Heart right ventricle (tissue), 16 donors: Measurements from ENCODE around the gene CD247. TPM values are rescaled to one million over a fixed set of nuclear protein-coding genes. Genes with fewer than 3 reads are reported as not detected.

ENCODE experiments used
- ATAC-seq, 8 donors: fragments of 200-7000 bp; cut with Tn5 transposase; one replicate each; pipeline ENCODE4 v1.9.1; 2020; ENCODE audit warnings: mild to moderate bottlenecking in 8 of 8, moderate library complexity in 8 of 8, moderate number of reproducible peaks in 1 of 8
- DNase-seq, 2 donors: peaks; one replicate each; pipeline ENCODE4 v3.0.0-alpha.2; 2020
- H3K27ac ChIP-seq, 10 donors: fragments of 200-600 bp; sonication (generic) in 2 of 10; one replicate each; pipeline versions ENCODE4 v1.5.0 to v1.8.0; 2020 to 2022; ENCODE audit warnings: mild to moderate bottlenecking in 3 of 10
- H3K27me3 ChIP-seq, 7 donors: fragments of 200-600 bp; one replicate each; pipeline ENCODE4 v1.8.0; 2021 to 2022; ENCODE audit warnings: mild to moderate bottlenecking in 2 of 7
- H3K36me3 ChIP-seq, 9 donors: fragments of 200-600 bp; sonication (generic) in 1 of 9; one replicate each; pipeline versions ENCODE4 v1.5.0 to v1.8.0; 2020 to 2022; ENCODE audit warnings: mild to moderate bottlenecking in 2 of 9
- H3K4me1 ChIP-seq, 9 donors: fragments of 200-600 bp; sonication (generic) in 1 of 9; one replicate each; pipeline versions ENCODE4 v1.5.0 to v1.8.0; 2020 to 2022; ENCODE audit warnings: mild to moderate bottlenecking in 4 of 9
- H3K4me3 ChIP-seq, 10 donors: fragments of 200-600 bp; sonication (generic) in 2 of 10; one replicate each; pipeline versions ENCODE4 v1.5.0 to v1.8.0; 2020 to 2022; ENCODE audit warnings: mild to moderate bottlenecking in 7 of 10, moderate library complexity in 2 of 10
- H3K9me3 ChIP-seq, 11 donors: fragments of 200-600 bp in 10 of 11; sonication (generic) in 2 of 11; one replicate each; pipeline versions ENCODE4 v1.5.0 to v1.8.0; 2013 to 2022; ENCODE audit warnings: mild to moderate bottlenecking in 2 of 11, control low read depth in 1 of 11, moderate library complexity in 1 of 11
- CTCF ChIP-seq, 9 donors: fragments of 200-600 bp; sonication (generic) in 2 of 9; IDR thresholded peaks; one replicate each; pipeline versions ENCODE4 v1.5.0 to v1.8.0; 2021 to 2022; ENCODE audit warnings: antibody characterized with exemption in 9 of 9, mild to moderate bottlenecking in 5 of 9, moderate library complexity in 1 of 9
- WGBS, 2 donors: extraction: QIAGEN DNeasy Blood & Tissue Kit; methylation state at CpG; one replicate each; pipeline ENCODE4 v1.1.7; 2013; ENCODE audit warnings: inconsistent platforms in 1 of 2; 5-methylcytosine and 5-hydroxymethylcytosine counted together
- intact Hi-C, 10 donors: fragments of 100-400 bp; cut with DNase I; formaldehyde crosslinking; loops; one replicate each; pipeline versions ENCODE4 v1.11.1 to v1.14.2; 2022
- polyA plus RNA-seq, 2 donors: library from polyadenylated mRNA; stranded (reverse); fragments of 200-250 nt; gene quantifications; one replicate each; pipeline ENCODE4 v1.2.3, GENCODE V29; 2013
- total RNA-seq, 10 donors: library from RNA; stranded (reverse); fragmentation: NEBNext Ultra II Directional in 3 of 10; extraction: Animal tissue kit (Norgen Biotek cat#: 25700) in 3 of 10; gene quantifications; one replicate each; pipeline versions ENCODE4 v1.2.1 to v1.2.4, GENCODE V29; 2021 to 2023
- donor health status: Arrhythmogenic right ventricular cardiomyopathy.
- donor health status: ischemic (EF 13 %, LVEDD 7.1; RV severe dilation, severe dysfunction).
- donor health status: healthy with polysubstance abuse.
- donor health status: DM: no; HTN: yes; CAD: no.
- donor health status: DM: no; HTN: no; CAD: no.
- donor health status: ischemic (EF 25% LVEDD 6.9; RV normal size, moderate dysfunction).
- donor health status: ischemic (EF 25% LVEDD 5.7; RV mildly dilated, moderate dysfunction).
- donor health status: healthy.
- donor health status: DM: yes; HTN: yes; CAD: no.
- donor health status: Ischemic cardiomyopathy.
- donor health status: ischemic (EF 35%, LVEDD 5.7; RV mildly dilated, moderate dysfunction).
- donor health status: nonischemic (EF 11% LVEDD 7.7; RV severe dilation, severe dysfunction).
- donor health status: DM: yes; HTN: yes; CAD: no.
- donor health status: PGD.
- donor health status: ischemic (EF 29% LVEDD 5.4; RV normal size, mild dysfunction).
- donor health status: nonischemic (EF 23%, LVEDD 6.1; RV moderate dilation, normal function).

Gene CD247
- total and polyA plus RNA-seq, 12 donors, result 0.31 to 6.5 (median 0.66) TPM; not detected in 1

- no peak for TF ChIP-seq CTCF (IDR thresholded peaks at IDR 0.05)
- intact Hi-C loops, result loop anchor here in 1 of 10 donors (5.0 kb wide), 1 partner anchor 81 kb away; no protein-coding TSS in a partner anchor
- H3K36me3 ChIP-seq, result no peaks in the 10 kb centered on the region
- DNase-seq (no peak), ATAC-seq (no peak)
- WGBS, 2 donors, result 94 to 96% methylated on average over 5 of the region's 5 CpGs
- H3K27me3 ChIP-seq, result peaks cover 0 to 13% (median 0%) of the 10 kb centered on the region in 7 donors
- no peak overlapping the region for H3K4me3 ChIP-seq
- H3K9me3 ChIP-seq, result no peaks in the 10 kb centered on the region
- H3K27ac ChIP-seq, result peak overlapping the region in 1 of 10 donors; percentile 34
- peaks cover 0 to 25% (median 6%) of the 10 kb centered on the region in 9 donors for H3K4me1 ChIP-seq
Measured at GRCh38 chr1:167450843-167451242, 67.5 kb downstream of the CD247 start.

DNA sequence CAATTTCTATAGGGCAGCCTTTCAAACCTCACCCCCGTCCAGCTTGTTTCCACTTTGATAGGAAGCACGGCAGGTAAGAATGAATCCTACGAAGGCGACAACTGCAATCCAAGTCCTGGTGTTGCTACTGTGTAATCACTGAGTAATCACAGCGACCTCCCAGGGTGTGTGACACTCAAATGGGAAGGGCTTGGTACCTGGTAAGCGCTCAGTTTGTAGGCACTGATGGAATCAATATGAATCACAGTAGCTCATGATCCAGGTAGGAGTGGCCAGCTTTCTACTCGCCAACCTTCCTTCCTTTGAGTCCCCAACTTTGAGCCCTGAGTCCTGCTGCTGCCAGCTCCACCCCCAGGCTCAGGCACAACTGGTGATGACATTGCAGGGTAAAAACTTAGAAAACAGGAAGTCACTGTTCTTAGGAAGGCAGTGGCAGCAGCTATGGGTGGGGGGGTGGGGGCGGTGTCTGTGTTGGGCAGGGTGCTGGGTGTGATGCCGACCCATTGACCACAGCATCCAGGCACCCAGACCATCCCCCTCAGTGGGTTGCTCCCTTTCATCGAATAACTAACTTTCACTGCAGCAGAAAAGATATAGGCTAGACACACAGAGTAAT lies 70.7 kb downstream of the CD247 start:
- ATAC-seq (peak in 5 of 8 donors; percentile 49 to 63 (median 54)), DNase-seq (no peak)
- WGBS, 2 donors, result 56 to 62% methylated on average over 10 of the region's 10 CpGs
- TF ChIP-seq CTCF (IDR thresholded peaks at IDR 0.05), result no peak
- H3K36me3 ChIP-seq, result no peaks in the 10 kb centered on the region
- H3K9me3 ChIP-seq, result no peaks in the 10 kb centered on the region
- intact Hi-C loops, result loop anchor here in 3 of 10 donors (10.0 kb wide), 1 partner anchor 87 kb away; no protein-coding TSS in a partner anchor
- peaks cover 0 to 19% (median 0%) of the 10 kb centered on the region in 7 donors for H3K27me3 ChIP-seq
- peak overlapping the region in 1 of 10 donors; percentile 60 for H3K27ac ChIP-seq
- H3K4me3 ChIP-seq, result peak overlapping the region in 1 of 10 donors; percentile 23
- peaks cover 0 to 15% (median 0%) of the 10 kb centered on the region in 9 donors for H3K4me1 ChIP-seq

DNA sequence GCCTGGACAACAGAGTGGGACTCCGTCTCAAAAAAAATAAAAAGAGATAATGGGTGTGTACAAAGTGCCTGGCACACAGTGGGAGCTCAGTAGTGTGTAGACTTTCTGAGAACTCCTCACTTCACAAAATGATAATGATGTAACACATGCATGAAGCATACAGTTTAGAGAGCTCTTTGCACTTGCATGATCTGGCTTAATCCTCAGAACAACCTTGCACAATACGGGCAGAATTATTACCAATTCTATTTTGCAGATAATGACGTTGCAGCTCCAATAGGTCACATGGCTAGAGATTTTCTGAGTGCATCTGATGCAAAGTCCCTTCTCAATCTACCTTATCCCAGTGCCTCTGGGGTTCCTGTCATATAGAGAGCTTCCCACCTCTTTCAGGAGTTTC lies 71.4 kb downstream of the CD247 start:
- H3K27me3 ChIP-seq, result peaks cover 0 to 19% (median 0%) of the 10 kb centered on the region in 7 donors
- H3K27ac ChIP-seq, result peak overlapping the region in 1 of 10 donors; percentile 46
- TF ChIP-seq CTCF (IDR thresholded peaks at IDR 0.05), result no peak
- H3K4me3 ChIP-seq, result peak overlapping the region in 1 of 10 donors; percentile 23
- intact Hi-C loops, result loop anchor here in 3 of 10 donors (10.0 kb wide), 1 partner anchor 88 kb away; no protein-coding TSS in a partner anchor
- ATAC-seq (no peak), DNase-seq (no peak)
- H3K9me3 ChIP-seq, result no peaks in the 10 kb centered on the region
- 75 to 76% methylated on average over 3 of the region's 3 CpGs for WGBS, 2 donors
- H3K36me3 ChIP-seq, result no peaks in the 10 kb centered on the region
- H3K4me1 ChIP-seq, result peaks cover 0 to 19% (median 0%) of the 10 kb centered on the region in 9 donors

- 90 to 91% methylated on average over 5 of the region's 5 CpGs for WGBS, 2 donors
- Histone ChIP-seq H3K4me3 (no peak overlapping the region), H3K36me3 (no peaks in the 10 kb centered on the region), H3K4me1 (peaks cover 0 to 33% (median 9%) of the 10 kb centered on the region in 9 donors), H3K9me3 (no peaks in the 10 kb centered on the region), H3K27me3 (peaks cover 0 to 25% (median 9%) of the 10 kb centered on the region in 7 donors), H3K27ac (no peak overlapping the region)
- no peak for TF ChIP-seq CTCF (IDR thresholded peaks at IDR 0.05)
- intact Hi-C loops, result loop anchor here in 8 of 10 donors (2.0 to 10.0 kb wide), 9 partner anchors 41 to 379 kb away; no protein-coding TSS in a partner anchor
- DNase-seq, result no peak
- ATAC-seq, result no peak
Measured at GRCh38 chr1:167443757-167444156, 74.6 kb downstream of the CD247 start.
